Progenitor cell of endocrine pancreas (in vitro differentiated cells): ENCODE results near the gene CHRDL2. TPM values are rescaled to one million over a fixed set of nuclear protein-coding genes. Genes with fewer than 3 reads are reported as not detected.

Experiments
- DNase-seq: peaks from one replicate; pipeline ENCODE4 v3.0.0; 2021; ENCODE audit warnings: low spot score; ENCODE audit not compliant: unreplicated experiment
- H3K27ac Mint-ChIP-seq: 2 replicates; pipeline ENCODE4 v1.8.0; 2021; ENCODE audit warnings: mild to moderate bottlenecking, moderate library complexity, mixed read lengths
- H3K27me3 Mint-ChIP-seq: 2 replicates; pipeline ENCODE4 v1.8.0; 2021; ENCODE audit warnings: mixed read lengths
- H3K36me3 Mint-ChIP-seq: 2 replicates; pipeline ENCODE4 v1.8.0; 2022; ENCODE audit warnings: mixed read lengths; ENCODE audit not compliant: insufficient read depth
- H3K4me1 Mint-ChIP-seq: 2 replicates; pipeline ENCODE4 v1.8.0; 2021; ENCODE audit warnings: low read depth, mixed read lengths
- H3K4me3 Mint-ChIP-seq: 2 replicates; pipeline ENCODE4 v1.8.0; 2021; ENCODE audit warnings: low read depth, mild to moderate bottlenecking, moderate library complexity, mixed read lengths
- H3K9me3 Mint-ChIP-seq: 2 replicates; pipeline ENCODE4 v1.8.0; 2021; ENCODE audit warnings: low read depth, mixed read lengths
- total RNA-seq: library from RNA; stranded (reverse); gene quantifications from 2 replicates; pipeline ENCODE4 v1.2.1, GENCODE V29; 2021
- TF ChIP-seq, protein P1 (sequence below): fragments of 200-600 bp; sonication (generic); IDR thresholded peaks from one replicate; pipeline ENCODE4 v1.5.0; 2021; ENCODE audit warnings: antibody characterized with exemption, mild to moderate bottlenecking; ENCODE audit not compliant: unreplicated experiment

Gene CHRDL2
- total RNA-seq, 1 donor from 2014 or later, result 2.5 TPM

DNA sequence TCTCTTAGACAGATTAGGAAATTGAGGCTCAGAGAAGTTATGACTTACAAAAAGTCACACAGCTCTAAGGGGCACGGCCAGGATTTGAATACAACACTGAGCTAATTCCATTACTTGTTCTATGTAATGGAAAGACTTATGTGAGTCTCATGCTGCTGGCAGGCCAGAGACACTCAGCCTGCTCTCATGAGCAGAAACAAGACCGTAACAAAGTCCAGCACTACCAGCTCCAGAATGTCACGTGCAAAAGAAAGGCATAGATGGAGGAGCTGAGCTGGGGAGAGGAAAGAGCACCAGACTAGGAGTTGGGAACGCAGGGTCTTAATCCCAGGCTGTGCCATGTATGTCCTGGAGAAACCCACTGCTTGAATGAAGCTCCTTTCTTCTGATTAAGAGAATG is 1.8 kb downstream of the CHRDL2 start:
- peaks cover 77% of the 10 kb centered on the region for H3K27me3 Mint-ChIP-seq

DNA sequence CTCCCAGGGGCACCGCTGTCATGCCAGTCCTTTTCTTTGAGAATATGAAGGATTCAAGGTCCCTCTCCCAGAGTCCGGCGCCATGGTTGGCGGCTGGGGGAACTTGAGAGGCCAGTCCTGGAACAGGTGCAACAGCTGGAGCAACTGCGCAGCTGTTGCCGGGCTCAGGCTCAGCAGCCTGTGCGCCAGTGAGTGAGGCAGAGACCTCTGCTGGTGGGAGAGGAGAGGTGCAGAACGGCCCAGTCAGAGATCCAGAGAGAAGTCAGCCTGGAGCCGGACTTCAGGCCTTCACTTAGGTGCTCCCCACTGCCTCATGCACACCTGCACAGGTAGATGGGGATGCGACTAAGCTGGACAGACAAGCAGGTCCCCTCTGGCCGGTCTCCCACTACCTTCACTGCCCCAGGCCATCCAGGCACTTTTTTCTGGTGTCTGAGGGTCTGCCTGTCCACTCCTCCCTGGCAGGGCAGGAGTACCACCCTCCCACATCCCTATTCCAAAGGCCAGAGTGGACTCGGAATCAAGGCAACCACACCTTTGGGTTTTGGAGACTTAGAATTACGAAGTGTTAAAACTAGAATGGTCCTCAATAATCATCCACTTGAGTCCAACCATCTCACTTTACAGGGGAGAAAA is 4.6 kb downstream of the CHRDL2 start:
- Mint-ChIP-seq H3K4me3 (no peak overlapping the region), H3K27me3 (peaks cover 68% of the 10 kb centered on the region), H3K36me3 (no peaks in the 10 kb centered on the region), H3K4me1 (peaks cover 3% of the 10 kb centered on the region), H3K9me3 (no peaks in the 10 kb centered on the region), H3K27ac (no peak overlapping the region)
- TF ChIP-seq, protein P1, sequence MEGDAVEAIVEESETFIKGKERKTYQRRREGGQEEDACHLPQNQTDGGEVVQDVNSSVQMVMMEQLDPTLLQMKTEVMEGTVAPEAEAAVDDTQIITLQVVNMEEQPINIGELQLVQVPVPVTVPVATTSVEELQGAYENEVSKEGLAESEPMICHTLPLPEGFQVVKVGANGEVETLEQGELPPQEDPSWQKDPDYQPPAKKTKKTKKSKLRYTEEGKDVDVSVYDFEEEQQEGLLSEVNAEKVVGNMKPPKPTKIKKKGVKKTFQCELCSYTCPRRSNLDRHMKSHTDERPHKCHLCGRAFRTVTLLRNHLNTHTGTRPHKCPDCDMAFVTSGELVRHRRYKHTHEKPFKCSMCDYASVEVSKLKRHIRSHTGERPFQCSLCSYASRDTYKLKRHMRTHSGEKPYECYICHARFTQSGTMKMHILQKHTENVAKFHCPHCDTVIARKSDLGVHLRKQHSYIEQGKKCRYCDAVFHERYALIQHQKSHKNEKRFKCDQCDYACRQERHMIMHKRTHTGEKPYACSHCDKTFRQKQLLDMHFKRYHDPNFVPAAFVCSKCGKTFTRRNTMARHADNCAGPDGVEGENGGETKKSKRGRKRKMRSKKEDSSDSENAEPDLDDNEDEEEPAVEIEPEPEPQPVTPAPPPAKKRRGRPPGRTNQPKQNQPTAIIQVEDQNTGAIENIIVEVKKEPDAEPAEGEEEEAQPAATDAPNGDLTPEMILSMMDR, result peak; percentile 90
- DNase-seq, result peak; percentile 63

More for the DNA sequence above, 1.8 kb downstream of the CHRDL2 start:
- H3K36me3 Mint-ChIP-seq, result no peaks in the 10 kb centered on the region
- no peak overlapping the region for H3K27ac Mint-ChIP-seq
- TF ChIP-seq, protein P1, result no peak
- peaks cover 15% of the 10 kb centered on the region for H3K4me1 Mint-ChIP-seq
- no peak overlapping the region for H3K4me3 Mint-ChIP-seq
- no peak for DNase-seq
- peaks cover 3% of the 10 kb centered on the region for H3K9me3 Mint-ChIP-seq

DNA sequence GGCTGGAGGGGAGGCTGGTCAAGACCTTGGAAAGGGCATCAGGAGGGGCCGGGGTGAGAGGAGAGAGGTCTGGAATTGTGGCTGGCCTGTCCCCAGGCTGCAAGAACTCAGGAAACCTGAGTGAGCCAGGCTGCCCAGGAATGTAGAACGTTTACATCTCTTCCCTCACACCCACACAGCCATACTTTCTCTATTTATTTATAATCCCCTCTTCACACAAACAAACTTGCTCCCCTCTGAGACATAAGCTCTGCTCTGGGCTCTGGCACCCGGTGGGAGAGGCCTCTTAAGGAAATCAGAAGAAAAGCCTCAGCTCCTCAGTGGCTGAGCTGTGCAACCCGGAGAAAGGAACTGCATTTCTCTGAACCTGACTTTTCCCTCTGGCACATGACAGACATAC is 5.5 kb downstream of the CHRDL2 start:
- Mint-ChIP-seq H3K4me3 (no peak overlapping the region), H3K27ac (no peak overlapping the region), H3K4me1 (peaks cover 3% of the 10 kb centered on the region), H3K27me3 (peaks cover 62% of the 10 kb centered on the region), H3K36me3 (no peaks in the 10 kb centered on the region), H3K9me3 (no peaks in the 10 kb centered on the region)
- TF ChIP-seq, protein P1, result no peak
- no peak for DNase-seq

DNA sequence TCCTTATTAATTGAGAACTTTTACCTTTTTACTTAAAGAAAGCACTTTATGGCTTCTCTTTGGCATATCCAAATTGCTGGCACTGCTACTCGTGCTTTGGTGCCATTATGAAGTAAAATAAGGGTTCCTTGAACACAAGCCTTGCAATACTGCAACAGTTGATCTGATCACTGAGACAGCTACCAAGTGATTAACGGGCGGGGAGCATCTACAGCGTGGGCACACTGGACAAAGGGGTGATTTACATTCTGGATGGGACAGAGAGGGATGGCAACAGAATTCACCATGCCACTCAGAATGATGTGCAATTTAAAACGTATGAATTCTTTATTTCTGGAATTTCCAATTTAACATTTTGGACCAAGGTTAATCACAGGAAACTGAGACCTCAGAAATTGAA is 7.7 kb downstream of the CHRDL2 start:
- Mint-ChIP-seq H3K36me3 (no peaks in the 10 kb centered on the region), H3K4me1 (peaks cover 7% of the 10 kb centered on the region), H3K27ac (no peak overlapping the region), H3K9me3 (no peaks in the 10 kb centered on the region), H3K4me3 (no peak overlapping the region), H3K27me3 (peaks cover 44% of the 10 kb centered on the region)
- DNase-seq, result no peak
- TF ChIP-seq, protein P1, result no peak

DNA sequence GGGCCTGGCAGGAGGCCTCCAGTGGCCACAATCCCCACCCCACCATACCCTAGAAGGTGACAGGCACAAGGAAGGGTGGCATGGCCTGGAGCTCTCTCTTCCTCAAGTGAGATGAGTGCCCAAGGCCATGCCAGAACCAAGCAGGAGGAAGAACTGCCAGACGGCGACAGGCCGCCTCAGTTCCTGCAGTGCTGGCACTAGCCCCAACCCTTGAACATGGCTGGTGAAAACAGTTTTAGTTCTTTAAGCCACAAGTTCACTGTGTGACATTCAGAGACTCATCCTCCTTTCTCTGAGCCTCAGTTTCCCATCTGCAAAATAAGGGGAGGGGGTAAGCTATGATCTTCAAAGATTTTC is 9.8 kb downstream of the CHRDL2 start:
- TF ChIP-seq, protein P1, result no peak
- Mint-ChIP-seq H3K9me3 (no peaks in the 10 kb centered on the region), H3K4me1 (peaks cover 7% of the 10 kb centered on the region), H3K27me3 (peaks cover 37% of the 10 kb centered on the region), H3K36me3 (no peaks in the 10 kb centered on the region), H3K4me3 (no peak overlapping the region), H3K27ac (peak overlapping the region; percentile 74)
- no peak for DNase-seq
